ENCODE results near the gene FYN.

DNA sequence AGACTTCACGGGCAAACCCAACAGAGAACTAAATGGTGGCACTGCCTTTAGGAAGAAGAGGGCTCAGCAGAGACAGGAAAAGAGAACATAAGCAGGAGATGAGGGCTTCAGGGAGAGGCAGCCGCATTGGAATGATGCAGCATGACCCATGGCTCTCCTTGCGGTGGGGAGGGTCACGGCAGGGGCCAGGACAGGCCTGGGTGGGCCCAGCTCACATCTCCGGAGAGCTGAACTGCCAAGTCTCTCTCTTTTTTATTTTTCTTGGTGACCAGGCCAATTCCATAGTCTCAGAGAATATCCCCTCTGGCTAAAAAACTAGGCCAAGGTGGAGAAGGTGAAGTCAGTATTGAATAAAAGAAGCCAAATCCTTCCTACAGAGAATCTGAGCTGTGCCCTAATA, 190.1 kb downstream of the FYN start:
- TF ChIP-seq ESRRA (IDR thresholded peaks at IDR 0.05; ENCODE audit: borderline replicate concordance, low read length) (no peak), MAFK (IDR thresholded peaks at IDR 0.05; ENCODE audit: partially characterized antibody) (no peak), MYC (IDR thresholded peaks at IDR 0.05; ENCODE audit: borderline replicate concordance, low read length) (no peak), SREBF2 (IDR thresholded peaks at IDR 0.05) (no peak), FOSB (CRISPR knock-in tag; IDR thresholded peaks at IDR 0.05) (no peak), HDAC2 (IDR thresholded peaks at IDR 0.05) (no peak), JUN (IDR thresholded peaks at IDR 0.05) (no peak), CBX8 (IDR thresholded peaks at IDR 0.05) (no peak)
- TF ChIP-seq, protein P1, sequence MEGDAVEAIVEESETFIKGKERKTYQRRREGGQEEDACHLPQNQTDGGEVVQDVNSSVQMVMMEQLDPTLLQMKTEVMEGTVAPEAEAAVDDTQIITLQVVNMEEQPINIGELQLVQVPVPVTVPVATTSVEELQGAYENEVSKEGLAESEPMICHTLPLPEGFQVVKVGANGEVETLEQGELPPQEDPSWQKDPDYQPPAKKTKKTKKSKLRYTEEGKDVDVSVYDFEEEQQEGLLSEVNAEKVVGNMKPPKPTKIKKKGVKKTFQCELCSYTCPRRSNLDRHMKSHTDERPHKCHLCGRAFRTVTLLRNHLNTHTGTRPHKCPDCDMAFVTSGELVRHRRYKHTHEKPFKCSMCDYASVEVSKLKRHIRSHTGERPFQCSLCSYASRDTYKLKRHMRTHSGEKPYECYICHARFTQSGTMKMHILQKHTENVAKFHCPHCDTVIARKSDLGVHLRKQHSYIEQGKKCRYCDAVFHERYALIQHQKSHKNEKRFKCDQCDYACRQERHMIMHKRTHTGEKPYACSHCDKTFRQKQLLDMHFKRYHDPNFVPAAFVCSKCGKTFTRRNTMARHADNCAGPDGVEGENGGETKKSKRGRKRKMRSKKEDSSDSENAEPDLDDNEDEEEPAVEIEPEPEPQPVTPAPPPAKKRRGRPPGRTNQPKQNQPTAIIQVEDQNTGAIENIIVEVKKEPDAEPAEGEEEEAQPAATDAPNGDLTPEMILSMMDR (IDR thresholded peaks at IDR 0.05), result no peak
- TF ChIP-seq, protein P2, sequence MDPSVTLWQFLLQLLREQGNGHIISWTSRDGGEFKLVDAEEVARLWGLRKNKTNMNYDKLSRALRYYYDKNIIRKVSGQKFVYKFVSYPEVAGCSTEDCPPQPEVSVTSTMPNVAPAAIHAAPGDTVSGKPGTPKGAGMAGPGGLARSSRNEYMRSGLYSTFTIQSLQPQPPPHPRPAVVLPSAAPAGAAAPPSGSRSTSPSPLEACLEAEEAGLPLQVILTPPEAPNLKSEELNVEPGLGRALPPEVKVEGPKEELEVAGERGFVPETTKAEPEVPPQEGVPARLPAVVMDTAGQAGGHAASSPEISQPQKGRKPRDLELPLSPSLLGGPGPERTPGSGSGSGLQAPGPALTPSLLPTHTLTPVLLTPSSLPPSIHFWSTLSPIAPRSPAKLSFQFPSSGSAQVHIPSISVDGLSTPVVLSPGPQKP (IDR thresholded peaks at IDR 0.05; ENCODE audit: low read depth, low read length), result no peak
- TF ChIP-seq, protein P3, sequence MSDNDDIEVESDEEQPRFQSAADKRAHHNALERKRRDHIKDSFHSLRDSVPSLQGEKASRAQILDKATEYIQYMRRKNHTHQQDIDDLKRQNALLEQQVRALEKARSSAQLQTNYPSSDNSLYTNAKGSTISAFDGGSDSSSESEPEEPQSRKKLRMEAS (IDR thresholded peaks at IDR 0.05), result no peak
- TF ChIP-seq, protein P4, sequence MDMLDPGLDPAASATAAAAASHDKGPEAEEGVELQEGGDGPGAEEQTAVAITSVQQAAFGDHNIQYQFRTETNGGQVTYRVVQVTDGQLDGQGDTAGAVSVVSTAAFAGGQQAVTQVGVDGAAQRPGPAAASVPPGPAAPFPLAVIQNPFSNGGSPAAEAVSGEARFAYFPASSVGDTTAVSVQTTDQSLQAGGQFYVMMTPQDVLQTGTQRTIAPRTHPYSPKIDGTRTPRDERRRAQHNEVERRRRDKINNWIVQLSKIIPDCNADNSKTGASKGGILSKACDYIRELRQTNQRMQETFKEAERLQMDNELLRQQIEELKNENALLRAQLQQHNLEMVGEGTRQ (IDR thresholded peaks at IDR 0.05), result no peak
